GM23338 (cell line): ENCODE data around the gene ERCC6L. TPM values are rescaled to one million over a fixed set of nuclear protein-coding genes. Genes with fewer than 3 reads are reported as not detected.

Experiments used
- ATAC-seq: fragments of 200-7000 bp; cut with Tn5 transposase; 3 replicates; pipeline ENCODE4 v1.9.1; 2020
- DNase-seq: peaks from one replicate; pipeline ENCODE4 v3.0.0-alpha.2; 2015; ENCODE audit warnings: low spot score
- H2AFZ ChIP-seq: fragments of 200-600 bp; sonication (generic); 2 replicates; pipeline ENCODE4 v1.8.0; 2016; ENCODE audit warnings: antibody characterized with exemption, mild to moderate bottlenecking, moderate library complexity
- H3F3A ChIP-seq: fragments of 200-600 bp; sonication (generic); replicated peaks from 2 replicates; pipeline ENCODE4 v1.8.0; 2017; ENCODE audit warnings: antibody characterized with exemption, mixed run types, low read depth
- H3K27ac ChIP-seq: fragments of 200-600 bp; sonication (generic); 2 replicates; pipeline ENCODE4 v1.6.1; 2016; ENCODE audit warnings: low read depth
- H3K27me3 ChIP-seq: fragments of 200-600 bp; sonication (generic); 2 replicates; pipeline ENCODE4 v1.8.0; 2016; ENCODE audit warnings: mild to moderate bottlenecking, mixed run types, moderate library complexity; ENCODE audit not compliant: insufficient read depth
- H3K36me3 ChIP-seq: fragments of 200-600 bp; sonication (generic); 2 replicates; pipeline ENCODE4 v1.8.0; 2016; ENCODE audit warnings: mild to moderate bottlenecking; ENCODE audit not compliant: insufficient read depth
- H3K4me1 ChIP-seq: fragments of 200-600 bp; sonication (generic); 2 replicates; pipeline ENCODE4 v1.8.0; 2016; ENCODE audit warnings: mild to moderate bottlenecking, moderate library complexity; ENCODE audit not compliant: insufficient read depth
- H3K4me2 ChIP-seq: fragments of 200-600 bp; sonication (generic); 2 replicates; pipeline ENCODE4 v1.7.1; 2017; ENCODE audit warnings: mixed run types
- H3K4me3 ChIP-seq: fragments of 200-600 bp; sonication (generic); 2 replicates; pipeline ENCODE4 v1.6.1; 2016; ENCODE audit warnings: mixed run types
- H3K79me2 ChIP-seq: fragments of 200-600 bp; sonication (generic); replicated peaks from 2 replicates; pipeline ENCODE4 v1.8.0; 2017; ENCODE audit warnings: mild to moderate bottlenecking; ENCODE audit not compliant: insufficient read depth
- H3K9me2 ChIP-seq: fragments of 200-600 bp; sonication (generic); 2 replicates; pipeline ENCODE4 v1.8.0; 2017; ENCODE audit not compliant: insufficient read depth
- H4K20me1 ChIP-seq: fragments of 200-600 bp; sonication (generic); replicated peaks from 2 replicates; pipeline ENCODE4 v1.8.0; 2017; ENCODE audit warnings: mild to moderate bottlenecking; ENCODE audit not compliant: insufficient read depth
- H3K27ac Mint-ChIP-seq: 2 replicates; pipeline ENCODE4 v1.8.0; 2020; ENCODE audit warnings: inconsistent platforms, mild to moderate bottlenecking, moderate library complexity, mixed read lengths
- H3K27me3 Mint-ChIP-seq: 3 replicates; pipeline ENCODE4 v1.8.0; 2022; ENCODE audit warnings: low read depth, mild to moderate bottlenecking, moderate library complexity, mixed read lengths, inconsistent platforms; ENCODE audit not compliant: insufficient read depth, poor library complexity
- H3K36me3 Mint-ChIP-seq: 3 replicates; pipeline ENCODE4 v1.8.0; 2021; ENCODE audit warnings: low read depth, mild to moderate bottlenecking, inconsistent platforms, moderate library complexity, mixed read lengths
- H3K4me1 Mint-ChIP-seq: 3 replicates; pipeline ENCODE4 v1.8.0; 2020; ENCODE audit warnings: mild to moderate bottlenecking, inconsistent platforms, mixed read lengths
- H3K4me3 Mint-ChIP-seq: 3 replicates; pipeline ENCODE4 v1.8.0; 2021; ENCODE audit warnings: moderate library complexity, mild to moderate bottlenecking, inconsistent platforms, mixed read lengths
- H3K9me3 Mint-ChIP-seq: 3 replicates; pipeline ENCODE4 v1.8.0; 2020; ENCODE audit warnings: moderate library complexity, mild to moderate bottlenecking, inconsistent platforms, mixed read lengths
- CREB1 ChIP-seq: fragments of 250-450 bp; sonication (Bioruptor Pico); IDR thresholded peaks from 2 replicates; pipeline ENCODE4 v1.5.0; 2020; ENCODE audit warnings: low read depth, mild to moderate bottlenecking, moderate library complexity
- EZH2 ChIP-seq: fragments of 200-600 bp; sonication (generic); IDR thresholded peaks from one replicate; pipeline ENCODE4 v1.8.0; 2017; ENCODE audit warnings: antibody characterized with exemption, mild to moderate bottlenecking, low read depth; ENCODE audit not compliant: unreplicated experiment
- EZH2phosphoT487 ChIP-seq: fragments of 200-600 bp; sonication (generic); IDR thresholded peaks from one replicate; pipeline ENCODE4 v1.8.1; 2018; ENCODE audit warnings: antibody characterized with exemption; ENCODE audit not compliant: unreplicated experiment
- JUNB ChIP-seq: IDR thresholded peaks from one replicate; pipeline ENCODE4 v1.6.1; 2016; ENCODE audit warnings: antibody characterized with exemption; ENCODE audit not compliant: unreplicated experiment
- NANOG ChIP-seq: IDR thresholded peaks from 2 replicates; pipeline ENCODE4 v1.6.1; 2016; ENCODE audit warnings: antibody characterized with exemption, borderline replicate concordance
- POLR2AphosphoS5 ChIP-seq: IDR thresholded peaks from 2 replicates; pipeline ENCODE4 v1.6.1; 2016; ENCODE audit warnings: antibody characterized with exemption, low read depth
- STAT1 ChIP-seq: IDR thresholded peaks from one replicate; pipeline ENCODE4 v1.6.1; 2016; ENCODE audit warnings: antibody characterized with exemption; ENCODE audit not compliant: unreplicated experiment
- ZNF114 ChIP-seq: fragments of 250-450 bp; sonication (Bioruptor Pico); IDR thresholded peaks from 2 replicates; pipeline ENCODE4 v1.5.0; 2020; ENCODE audit warnings: mild to moderate bottlenecking, moderate library complexity
- ZNF331 ChIP-seq: fragments of 250-450 bp; sonication (Bioruptor Pico); IDR thresholded peaks from 2 replicates; pipeline ENCODE4 v1.5.0; 2020; ENCODE audit warnings: low read depth, mild to moderate bottlenecking, moderate library complexity
- ZNF462 ChIP-seq: fragments of 250-450 bp; sonication (Bioruptor Pico); IDR thresholded peaks from 2 replicates; pipeline ENCODE4 v1.5.0; 2020; ENCODE audit warnings: mild to moderate bottlenecking, moderate library complexity
- polyA plus RNA-seq: library from polyadenylated mRNA; unstranded; fragments of >200 nt; fragmentation: Nextera tagmentation; extraction: Ambion mirVana; gene quantifications from 2 replicates; pipeline ENCODE4 v1.2.1, GENCODE V29; 2016
- total RNA-seq: library from RNA; depleted of rRNA; stranded (reverse); fragments of >200 nt; shearing (Covaris generic); gene quantifications from 2 replicates; pipeline ENCODE4 v1.2.3, GENCODE V29; 2014
- TF ChIP-seq, protein P1 (sequence below): IDR thresholded peaks from one replicate; pipeline ENCODE4 v1.6.1; 2018; ENCODE audit warnings: antibody characterized with exemption; ENCODE audit not compliant: unreplicated experiment
- TF ChIP-seq, protein P2 (sequence below), 2 experiments: fragments of 200-600 bp in 1 of 2; sonication (generic) in 1 of 2; conservative IDR thresholded peaks; 2 replicates each; pipeline versions ENCODE4 v1.5.1 to v1.6.1; 2016 to 2017; ENCODE audit warnings: antibody characterized with exemption in 2 of 2, low read depth in 2 of 2, mild to moderate bottlenecking in 2 of 2, moderate library complexity in 1 of 2
- TF ChIP-seq, protein P3 (sequence below): IDR thresholded peaks from 2 replicates; pipeline ENCODE4 v1.6.1; 2016; ENCODE audit warnings: antibody characterized with exemption

ERCC6L gene
- total and polyA plus RNA-seq, 2 experiments from 2014 or later = 11.3 to 23.1 TPM

DNA sequence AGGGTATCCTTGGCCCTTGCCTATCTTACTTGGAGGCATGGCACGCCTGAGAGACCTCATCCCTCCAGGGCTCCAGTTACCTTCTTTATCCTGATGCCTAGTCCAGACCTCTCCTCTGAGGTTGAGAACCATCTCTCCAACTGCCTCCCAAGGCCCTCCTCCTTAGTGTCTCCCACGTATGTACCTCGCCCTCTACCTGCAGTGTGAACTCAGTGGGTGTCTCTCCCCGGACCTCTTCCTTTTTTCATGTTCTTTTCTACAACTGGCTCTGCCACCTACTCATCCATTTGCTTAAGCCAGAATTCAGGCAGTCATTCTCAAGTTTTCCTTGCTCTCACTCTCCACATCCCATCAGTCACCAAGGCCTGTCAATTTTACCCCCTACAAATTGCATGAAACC lies 21.6 kb upstream of the ERCC6L start:
- H3K36me3 Mint-ChIP-seq = no peaks in the 10 kb centered on the region
- Histone ChIP-seq H2AFZ (no peak overlapping the region), H4K20me1 (no peaks in the 10 kb centered on the region), H3K4me2 (no peak overlapping the region), H3K27me3 (no peaks in the 10 kb centered on the region), H3K27ac (no peak overlapping the region), H3K79me2 (no peaks in the 10 kb centered on the region), H3K4me1 (no peaks in the 10 kb centered on the region), H3F3A (no peaks in the 10 kb centered on the region), H3K36me3 (no peaks in the 10 kb centered on the region), H3K9me2 (no peaks in the 10 kb centered on the region), H3K4me3 (no peak overlapping the region)
- no peak overlapping the region for H3K4me3 Mint-ChIP-seq
- no peak for TF ChIP-seq EZH2phosphoT487
- TF ChIP-seq ZNF114 (CRISPR knock-in tag) = no peak
- TF ChIP-seq STAT1 = no peak
- no peak for TF ChIP-seq POLR2AphosphoS5
- no peak for TF ChIP-seq ZNF462 (CRISPR knock-in tag)
- TF ChIP-seq, protein P1, sequence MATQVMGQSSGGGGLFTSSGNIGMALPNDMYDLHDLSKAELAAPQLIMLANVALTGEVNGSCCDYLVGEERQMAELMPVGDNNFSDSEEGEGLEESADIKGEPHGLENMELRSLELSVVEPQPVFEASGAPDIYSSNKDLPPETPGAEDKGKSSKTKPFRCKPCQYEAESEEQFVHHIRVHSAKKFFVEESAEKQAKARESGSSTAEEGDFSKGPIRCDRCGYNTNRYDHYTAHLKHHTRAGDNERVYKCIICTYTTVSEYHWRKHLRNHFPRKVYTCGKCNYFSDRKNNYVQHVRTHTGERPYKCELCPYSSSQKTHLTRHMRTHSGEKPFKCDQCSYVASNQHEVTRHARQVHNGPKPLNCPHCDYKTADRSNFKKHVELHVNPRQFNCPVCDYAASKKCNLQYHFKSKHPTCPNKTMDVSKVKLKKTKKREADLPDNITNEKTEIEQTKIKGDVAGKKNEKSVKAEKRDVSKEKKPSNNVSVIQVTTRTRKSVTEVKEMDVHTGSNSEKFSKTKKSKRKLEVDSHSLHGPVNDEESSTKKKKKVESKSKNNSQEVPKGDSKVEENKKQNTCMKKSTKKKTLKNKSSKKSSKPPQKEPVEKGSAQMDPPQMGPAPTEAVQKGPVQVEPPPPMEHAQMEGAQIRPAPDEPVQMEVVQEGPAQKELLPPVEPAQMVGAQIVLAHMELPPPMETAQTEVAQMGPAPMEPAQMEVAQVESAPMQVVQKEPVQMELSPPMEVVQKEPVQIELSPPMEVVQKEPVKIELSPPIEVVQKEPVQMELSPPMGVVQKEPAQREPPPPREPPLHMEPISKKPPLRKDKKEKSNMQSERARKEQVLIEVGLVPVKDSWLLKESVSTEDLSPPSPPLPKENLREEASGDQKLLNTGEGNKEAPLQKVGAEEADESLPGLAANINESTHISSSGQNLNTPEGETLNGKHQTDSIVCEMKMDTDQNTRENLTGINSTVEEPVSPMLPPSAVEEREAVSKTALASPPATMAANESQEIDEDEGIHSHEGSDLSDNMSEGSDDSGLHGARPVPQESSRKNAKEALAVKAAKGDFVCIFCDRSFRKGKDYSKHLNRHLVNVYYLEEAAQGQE = no peak
- no peak for TF ChIP-seq JUNB
- no peak for TF ChIP-seq EZH2
- TF ChIP-seq ZNF331 (CRISPR knock-in tag) = no peak
- TF ChIP-seq, protein P2, sequence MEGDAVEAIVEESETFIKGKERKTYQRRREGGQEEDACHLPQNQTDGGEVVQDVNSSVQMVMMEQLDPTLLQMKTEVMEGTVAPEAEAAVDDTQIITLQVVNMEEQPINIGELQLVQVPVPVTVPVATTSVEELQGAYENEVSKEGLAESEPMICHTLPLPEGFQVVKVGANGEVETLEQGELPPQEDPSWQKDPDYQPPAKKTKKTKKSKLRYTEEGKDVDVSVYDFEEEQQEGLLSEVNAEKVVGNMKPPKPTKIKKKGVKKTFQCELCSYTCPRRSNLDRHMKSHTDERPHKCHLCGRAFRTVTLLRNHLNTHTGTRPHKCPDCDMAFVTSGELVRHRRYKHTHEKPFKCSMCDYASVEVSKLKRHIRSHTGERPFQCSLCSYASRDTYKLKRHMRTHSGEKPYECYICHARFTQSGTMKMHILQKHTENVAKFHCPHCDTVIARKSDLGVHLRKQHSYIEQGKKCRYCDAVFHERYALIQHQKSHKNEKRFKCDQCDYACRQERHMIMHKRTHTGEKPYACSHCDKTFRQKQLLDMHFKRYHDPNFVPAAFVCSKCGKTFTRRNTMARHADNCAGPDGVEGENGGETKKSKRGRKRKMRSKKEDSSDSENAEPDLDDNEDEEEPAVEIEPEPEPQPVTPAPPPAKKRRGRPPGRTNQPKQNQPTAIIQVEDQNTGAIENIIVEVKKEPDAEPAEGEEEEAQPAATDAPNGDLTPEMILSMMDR (conservative IDR thresholded peaks at IDR 0.05; ENCODE audit: low read depth in 2 of 2) = no peak
- no peak for TF ChIP-seq NANOG
- TF ChIP-seq CREB1 (CRISPR knock-in tag) = no peak
- TF ChIP-seq, protein P3, sequence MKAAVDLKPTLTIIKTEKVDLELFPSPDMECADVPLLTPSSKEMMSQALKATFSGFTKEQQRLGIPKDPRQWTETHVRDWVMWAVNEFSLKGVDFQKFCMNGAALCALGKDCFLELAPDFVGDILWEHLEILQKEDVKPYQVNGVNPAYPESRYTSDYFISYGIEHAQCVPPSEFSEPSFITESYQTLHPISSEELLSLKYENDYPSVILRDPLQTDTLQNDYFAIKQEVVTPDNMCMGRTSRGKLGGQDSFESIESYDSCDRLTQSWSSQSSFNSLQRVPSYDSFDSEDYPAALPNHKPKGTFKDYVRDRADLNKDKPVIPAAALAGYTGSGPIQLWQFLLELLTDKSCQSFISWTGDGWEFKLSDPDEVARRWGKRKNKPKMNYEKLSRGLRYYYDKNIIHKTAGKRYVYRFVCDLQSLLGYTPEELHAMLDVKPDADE = no peak
- no peak overlapping the region for H3K27ac Mint-ChIP-seq
- ATAC-seq (no peak), DNase-seq (no peak)
- H3K4me1 Mint-ChIP-seq = peaks cover 9% of the 10 kb centered on the region
- peaks cover 5% of the 10 kb centered on the region for H3K27me3 Mint-ChIP-seq
- no peaks in the 10 kb centered on the region for H3K9me3 Mint-ChIP-seq
